NCI-H1048 (cell line): ENCODE measurements around the gene SPPL2C.
"Not testable (repeated sequence)": the region's sequence is repeated elsewhere in the genome, so short reads cannot be mapped to it uniquely, and the experiment has no call there.

ENCODE experiments used
- DNase-seq: peaks from one replicate; lab custom pipeline; 2025; lab: John Stamatoyannopoulos, UW

The SPPL2C gene

GRCh38 chr17:45850011-45850410 lies 5.3 kb downstream of the SPPL2C start:
- DNase-seq = no peak

GRCh38 chr17:45850468-45850867 lies 5.8 kb downstream of the SPPL2C start:
- no peak for DNase-seq

DNA sequence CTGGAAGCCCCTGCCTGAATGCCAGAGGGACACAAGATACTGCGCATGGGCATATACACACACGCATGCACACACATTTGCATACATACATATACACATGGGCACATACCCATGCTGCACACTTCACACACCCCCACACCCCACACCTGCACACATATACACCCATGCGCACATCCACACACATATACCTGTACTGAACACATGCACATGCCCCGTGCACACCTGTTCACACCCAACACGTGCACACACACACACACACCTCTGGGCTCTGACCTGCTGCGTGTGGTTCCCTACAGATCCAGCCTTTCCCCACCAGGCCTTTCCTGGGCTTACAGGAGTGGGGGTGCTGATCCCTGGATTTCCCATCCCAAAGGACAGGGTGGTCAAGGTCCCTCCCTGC lies 6.3 kb downstream of the SPPL2C start:
- no peak for DNase-seq

DNA sequence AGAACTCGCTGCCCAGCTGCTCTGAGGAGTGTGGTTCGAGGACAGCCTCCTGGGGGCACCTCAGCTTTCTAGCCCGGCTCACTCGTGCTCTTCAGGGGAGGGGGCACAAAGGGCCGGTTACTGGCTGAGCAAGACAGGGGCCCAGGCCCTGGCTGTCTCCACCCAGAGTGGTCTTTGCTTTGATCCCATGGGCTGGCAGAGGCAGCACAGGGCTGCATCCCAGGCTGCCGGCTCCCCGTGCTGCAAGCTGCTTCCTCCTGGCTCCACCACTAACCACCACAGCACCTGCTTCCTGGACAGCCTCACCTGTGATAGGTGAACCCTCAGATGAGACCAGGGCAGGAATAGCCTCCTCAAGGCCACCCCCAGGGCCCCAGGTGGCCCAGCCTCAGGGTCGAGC lies 6.8 kb downstream of the SPPL2C start:
- DNase-seq = no peak

- no peak for DNase-seq
Observed at GRCh38 chr17:45851873-45852272, 7.2 kb downstream of the SPPL2C start.

- no peak for DNase-seq
Observed at GRCh38 chr17:45852535-45853297, 8.0 kb downstream of the SPPL2C start.

GRCh38 chr17:45854209-45854608 lies 9.5 kb downstream of the SPPL2C start:
- DNase-seq = no peak

DNA sequence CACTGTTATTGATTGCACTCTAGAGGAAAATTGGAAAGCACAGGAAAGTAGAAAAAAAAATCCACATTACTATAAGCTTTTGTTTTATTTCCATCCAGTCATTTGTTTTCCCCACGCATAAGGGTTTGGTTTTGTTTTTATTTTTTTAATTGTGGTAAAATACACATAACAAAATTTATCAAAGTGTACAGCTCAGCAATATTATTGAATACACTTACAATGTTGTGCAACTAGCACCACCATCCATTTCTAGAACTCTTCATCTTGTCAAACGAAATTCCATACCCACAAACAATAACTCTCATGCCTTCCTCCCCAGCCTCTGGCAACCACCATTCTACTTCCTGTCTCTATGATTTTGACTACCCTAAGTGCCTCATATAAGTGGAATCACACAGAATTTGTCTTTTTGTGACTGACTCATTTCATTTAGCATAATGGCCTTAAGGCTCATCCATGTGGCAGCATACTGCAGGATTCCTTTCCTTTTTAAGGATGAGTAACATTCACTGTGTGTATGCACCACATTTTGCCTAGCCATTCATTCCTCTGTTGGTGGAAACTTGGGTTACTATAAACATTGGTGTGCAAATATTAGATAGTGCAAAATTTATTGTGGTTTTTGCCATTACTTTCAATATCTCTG lies 11.1 kb downstream of the SPPL2C start:
- DNase-seq = no peak

- no peak for DNase-seq
Observed at GRCh38 chr17:45857977-45858708, 13.5 kb downstream of the SPPL2C start.

DNA sequence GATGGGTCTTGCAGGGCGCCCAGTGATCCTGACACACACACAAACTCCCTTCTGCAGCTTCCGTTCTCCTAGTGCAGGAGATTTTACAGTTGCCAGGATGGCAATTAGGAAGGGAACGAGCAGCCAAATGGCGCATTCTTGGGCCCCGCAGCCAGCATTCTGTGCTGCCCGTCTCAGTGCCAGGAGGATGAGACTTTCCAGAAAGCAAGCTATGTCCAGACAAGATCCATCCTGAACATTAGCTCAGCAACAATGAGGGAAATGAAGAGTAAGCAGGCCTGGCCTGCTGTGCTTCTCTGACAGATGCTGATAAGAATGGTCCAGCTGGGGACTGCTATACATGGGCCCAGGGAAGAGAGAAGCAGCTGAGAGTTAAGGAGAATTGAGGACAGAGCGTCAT lies 16.5 kb downstream of the SPPL2C start:
- DNase-seq = no peak

DNA sequence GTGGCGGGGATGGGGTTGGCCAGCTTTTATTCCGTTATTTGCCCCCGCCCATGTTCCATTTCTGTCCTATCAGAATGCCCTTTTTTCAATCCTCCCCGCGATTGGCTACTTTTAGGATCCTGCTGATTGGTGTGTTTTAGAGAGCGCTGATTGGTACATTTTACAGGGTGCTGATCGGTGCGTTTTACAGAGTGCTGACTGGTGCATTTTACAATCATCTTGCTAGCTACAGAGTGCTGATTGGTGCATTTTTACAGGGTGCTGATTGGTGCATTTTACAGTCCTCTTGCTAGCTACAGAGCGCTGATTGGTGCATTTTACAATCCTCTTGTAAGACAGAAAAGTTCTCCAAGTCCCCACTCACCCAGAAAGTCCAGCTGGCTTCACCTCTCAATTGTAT lies 17.4 kb downstream of the SPPL2C start:
- DNase-seq = not testable (repeated sequence)

- no peak for DNase-seq
Observed at GRCh38 chr17:45863857-45864654, 19.4 kb downstream of the SPPL2C start.

DNA sequence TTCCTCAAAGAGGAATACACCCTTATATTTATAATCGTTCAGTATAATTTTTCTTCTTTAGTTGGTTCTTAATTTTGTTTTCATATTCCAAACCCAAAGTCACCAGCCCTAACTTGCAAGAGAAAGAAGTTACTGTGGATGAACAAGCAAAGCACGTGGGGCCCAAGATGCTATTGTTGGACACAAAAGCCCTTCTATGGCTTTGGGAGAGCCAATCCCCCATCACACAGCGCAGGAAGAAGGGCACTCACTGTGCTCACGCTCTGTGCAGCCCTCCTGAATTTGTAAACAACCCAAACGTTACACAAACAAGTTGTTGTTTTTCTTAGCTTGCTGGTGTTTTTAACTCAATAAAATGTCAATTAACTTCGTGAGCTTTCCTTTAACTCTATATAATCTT lies 22.5 kb downstream of the SPPL2C start:
- DNase-seq = no peak

DNA sequence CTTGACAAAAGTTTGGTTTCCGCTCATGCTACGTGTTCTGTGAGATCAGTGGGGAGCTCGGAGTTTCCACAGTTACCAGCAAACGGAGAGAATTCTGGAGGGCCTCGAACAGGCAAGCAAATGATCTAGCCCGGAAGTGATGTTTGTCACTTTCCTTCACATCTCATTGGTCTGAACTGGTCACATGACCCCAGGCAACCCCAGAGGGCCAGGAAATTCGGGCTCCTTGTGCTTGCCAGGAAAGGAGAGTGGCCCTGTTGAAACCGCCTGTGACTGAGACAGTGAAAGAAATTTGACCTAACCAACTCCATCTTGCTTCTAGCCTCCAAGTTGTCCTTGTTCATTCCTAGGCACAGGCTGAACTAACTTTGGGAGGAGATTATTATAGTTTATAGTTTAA lies 23.0 kb downstream of the SPPL2C start:
- DNase-seq = no peak

- no peak for DNase-seq
Observed at GRCh38 chr17:45868276-45868675, 23.6 kb downstream of the SPPL2C start.

- no peak for DNase-seq
Observed at GRCh38 chr17:45869676-45870341, 25.1 kb downstream of the SPPL2C start.

GRCh38 chr17:45870342-45870974 lies 25.8 kb downstream of the SPPL2C start:
- DNase-seq = no peak

- no peak for DNase-seq
Observed at GRCh38 chr17:45871718-45872117, 27.0 kb downstream of the SPPL2C start.

DNA sequence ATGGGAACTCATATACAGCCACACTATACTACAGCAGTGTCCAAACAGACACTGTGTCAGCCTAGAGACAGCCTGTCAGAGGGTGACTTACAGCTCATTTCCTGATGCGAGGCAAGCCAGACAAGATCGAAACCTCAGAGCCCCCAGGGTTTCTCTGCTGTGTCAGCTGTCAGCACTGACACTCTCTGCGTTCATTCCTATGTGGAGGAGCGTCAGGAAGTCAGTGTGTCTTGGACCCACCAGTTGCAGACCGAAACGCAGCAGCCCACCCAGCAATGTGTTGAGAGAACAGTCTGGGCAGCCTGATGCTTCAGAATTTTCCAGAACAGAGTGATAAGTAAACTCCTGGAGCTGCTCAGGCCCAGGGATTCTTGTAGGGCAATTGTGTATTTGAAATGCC lies 29.0 kb downstream of the SPPL2C start:
- DNase-seq = no peak

- DNase-seq = no peak
Observed at GRCh38 chr17:45874151-45874550, 29.5 kb downstream of the SPPL2C start.

GRCh38 chr17:45876539-45876938 lies 31.9 kb downstream of the SPPL2C start:
- DNase-seq = no peak
